Neutrophil (primary cell): ENCODE measurements around the gene DMD.

ENCODE experiments used
- H3K27ac ChIP-seq: fragments of 200-600 bp; sonication (generic); 2 replicates; pipeline ENCODE4 v1.5.1; 2016; ENCODE audit warnings: mild to moderate bottlenecking, moderate library complexity
- H3K27me3 ChIP-seq: fragments of 200-600 bp; sonication (generic); 2 replicates; pipeline ENCODE4 v1.6.0; 2016; ENCODE audit warnings: mild to moderate bottlenecking
- H3K36me3 ChIP-seq: fragments of 200-600 bp; sonication (generic); 2 replicates; pipeline ENCODE4 v1.5.1; 2017
- H3K4me1 ChIP-seq, 2 experiments: fragments of 200-600 bp in 1 of 2; sonication (generic) in 1 of 2; 1 replicate in 1 of 2; 2 replicates in 1 of 2; pipeline versions ENCODE4 v1.5.1 to v1.6.1; 2013 to 2016; ENCODE audit warnings: low read depth in 1 of 2, low read length in 1 of 2, mild to moderate bottlenecking in 1 of 2, moderate library complexity in 1 of 2; ENCODE audit not compliant: control insufficient read depth in 1 of 2, insufficient read depth in 1 of 2
- H3K4me3 ChIP-seq, 2 experiments: fragments of 200-600 bp in 1 of 2; sonication (generic) in 1 of 2; 1 replicate in 1 of 2; 2 replicates in 1 of 2; pipeline ENCODE4 v1.5.1; 2013 to 2016; ENCODE audit warnings: low read depth in 1 of 2, low read length in 1 of 2, mild to moderate bottlenecking in 1 of 2, moderate library complexity in 1 of 2
- H3K9me3 ChIP-seq: fragments of 200-600 bp; sonication (generic); 2 replicates; pipeline ENCODE4 v1.5.1; 2016
- TF ChIP-seq, protein P1 (sequence below): fragments of 200-600 bp; sonication (generic); IDR thresholded peaks from 2 replicates; pipeline ENCODE4 v1.5.1; 2016; ENCODE audit warnings: antibody characterized with exemption

The DMD gene

DNA sequence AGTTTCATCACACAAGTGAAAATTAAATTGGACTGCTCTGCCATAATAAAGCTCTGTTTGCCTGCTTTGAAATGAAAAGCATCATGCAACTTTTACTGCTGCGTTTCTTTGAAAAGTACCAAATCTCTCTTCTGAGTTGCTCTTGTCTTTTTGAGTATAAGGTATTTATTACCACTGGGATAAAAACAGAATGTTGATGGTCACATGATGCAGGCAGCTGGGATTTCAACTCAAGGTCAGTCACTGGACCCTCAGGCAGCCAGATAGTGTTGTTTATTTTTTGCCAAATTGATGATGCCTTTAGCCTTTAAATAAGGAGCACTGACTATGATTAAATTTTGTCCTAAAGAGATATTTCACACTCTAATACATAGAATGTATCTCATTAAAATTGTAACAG, 32.7 kb downstream of the DMD start:
- Histone ChIP-seq H3K9me3 (no peaks in the 10 kb centered on the region), H3K4me1 (no peaks in the 10 kb centered on the region), H3K36me3 (no peaks in the 10 kb centered on the region), H3K4me3 (no peak overlapping the region), H3K27me3 (no peaks in the 10 kb centered on the region), H3K27ac (no peak overlapping the region)
- TF ChIP-seq, protein P1, sequence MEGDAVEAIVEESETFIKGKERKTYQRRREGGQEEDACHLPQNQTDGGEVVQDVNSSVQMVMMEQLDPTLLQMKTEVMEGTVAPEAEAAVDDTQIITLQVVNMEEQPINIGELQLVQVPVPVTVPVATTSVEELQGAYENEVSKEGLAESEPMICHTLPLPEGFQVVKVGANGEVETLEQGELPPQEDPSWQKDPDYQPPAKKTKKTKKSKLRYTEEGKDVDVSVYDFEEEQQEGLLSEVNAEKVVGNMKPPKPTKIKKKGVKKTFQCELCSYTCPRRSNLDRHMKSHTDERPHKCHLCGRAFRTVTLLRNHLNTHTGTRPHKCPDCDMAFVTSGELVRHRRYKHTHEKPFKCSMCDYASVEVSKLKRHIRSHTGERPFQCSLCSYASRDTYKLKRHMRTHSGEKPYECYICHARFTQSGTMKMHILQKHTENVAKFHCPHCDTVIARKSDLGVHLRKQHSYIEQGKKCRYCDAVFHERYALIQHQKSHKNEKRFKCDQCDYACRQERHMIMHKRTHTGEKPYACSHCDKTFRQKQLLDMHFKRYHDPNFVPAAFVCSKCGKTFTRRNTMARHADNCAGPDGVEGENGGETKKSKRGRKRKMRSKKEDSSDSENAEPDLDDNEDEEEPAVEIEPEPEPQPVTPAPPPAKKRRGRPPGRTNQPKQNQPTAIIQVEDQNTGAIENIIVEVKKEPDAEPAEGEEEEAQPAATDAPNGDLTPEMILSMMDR, result no peak

DNA sequence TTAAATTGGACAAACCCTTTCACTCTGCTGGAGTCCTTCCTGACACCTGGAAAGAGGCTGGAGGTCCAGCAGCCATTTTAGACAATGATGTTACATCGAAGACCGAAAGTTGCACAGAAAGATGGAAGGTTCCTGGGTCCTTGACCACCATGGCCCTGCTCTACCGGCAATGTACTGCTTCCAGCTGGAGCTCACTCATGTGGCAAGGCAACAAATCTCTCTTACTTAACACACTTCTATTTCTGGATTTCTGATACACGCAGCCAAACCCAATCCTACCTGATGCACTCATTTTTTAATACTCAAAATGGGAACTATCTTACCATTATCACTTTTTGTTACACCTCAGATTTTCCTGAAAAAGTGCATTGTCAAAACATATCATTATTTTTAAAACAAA, 33.1 kb downstream of the DMD start:
- Histone ChIP-seq H3K27me3 (no peaks in the 10 kb centered on the region), H3K4me3 (no peak overlapping the region), H3K4me1 (no peaks in the 10 kb centered on the region), H3K9me3 (no peaks in the 10 kb centered on the region), H3K27ac (no peak overlapping the region), H3K36me3 (no peaks in the 10 kb centered on the region)
- TF ChIP-seq, protein P1, result no peak

DNA sequence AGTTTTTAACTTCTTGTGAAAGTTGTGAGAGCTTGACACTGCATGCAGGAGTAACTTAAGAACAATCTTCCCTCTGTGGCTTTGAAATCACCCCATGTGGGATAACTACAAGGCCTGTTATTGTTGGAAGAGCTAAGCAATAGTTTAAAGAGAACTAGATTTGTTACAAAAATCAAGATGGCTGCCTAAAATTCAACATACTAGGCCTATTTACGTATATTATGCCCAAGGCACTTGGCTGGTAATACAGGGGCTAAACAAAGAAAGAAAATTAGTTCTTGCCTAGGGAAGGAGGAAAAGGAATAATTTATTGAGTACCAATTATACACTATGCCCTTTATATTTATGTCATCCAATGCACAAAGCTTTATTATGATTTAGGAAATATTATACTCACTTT, 36.1 kb downstream of the DMD start:
- Histone ChIP-seq H3K27me3 (no peaks in the 10 kb centered on the region), H3K9me3 (no peaks in the 10 kb centered on the region), H3K4me1 (no peaks in the 10 kb centered on the region), H3K36me3 (no peaks in the 10 kb centered on the region), H3K4me3 (no peak overlapping the region), H3K27ac (no peak overlapping the region)
- TF ChIP-seq, protein P1, result no peak

DNA sequence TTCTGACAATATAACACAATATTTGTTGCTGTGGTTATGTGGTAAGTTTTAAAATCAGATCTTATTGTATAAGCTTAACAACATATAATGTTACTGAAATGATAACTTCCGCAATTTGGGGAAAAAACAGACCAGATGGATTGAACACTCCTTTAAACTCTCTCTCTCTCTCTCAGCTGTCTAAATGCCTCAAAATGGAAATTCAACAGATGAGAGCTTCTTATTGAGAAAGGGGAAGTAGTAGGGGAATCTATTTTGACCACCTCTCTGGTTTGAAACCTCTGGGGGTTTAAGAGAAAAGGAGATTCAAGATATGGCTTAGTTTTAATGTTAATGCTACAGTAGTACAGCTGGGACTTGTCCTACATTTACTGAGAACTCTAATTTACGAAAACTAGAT, 40.3 kb downstream of the DMD start:
- Histone ChIP-seq H3K9me3 (no peaks in the 10 kb centered on the region), H3K36me3 (no peaks in the 10 kb centered on the region), H3K4me1 (no peaks in the 10 kb centered on the region), H3K4me3 (no peak overlapping the region), H3K27me3 (no peaks in the 10 kb centered on the region), H3K27ac (no peak overlapping the region)
- TF ChIP-seq, protein P1, result no peak

DNA sequence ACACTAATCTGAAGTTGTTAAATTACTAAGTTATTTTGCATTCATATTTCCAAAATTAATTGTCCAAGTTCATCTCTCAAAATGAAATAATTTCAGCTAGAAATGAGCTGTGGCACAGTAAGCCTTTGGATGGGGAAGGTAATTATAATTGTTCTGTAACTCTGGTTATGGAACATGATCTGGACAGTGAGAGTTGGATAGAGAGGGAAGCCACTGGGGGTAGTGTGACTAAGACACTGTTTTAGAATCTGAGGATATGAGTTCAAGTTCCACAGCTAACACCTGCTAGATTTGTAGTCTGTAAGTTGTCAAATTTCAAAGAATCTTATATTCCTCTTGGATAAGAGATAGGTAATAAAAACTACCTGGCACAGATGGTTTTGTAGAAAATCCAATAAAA, 49.5 kb downstream of the DMD start:
- Histone ChIP-seq H3K36me3 (no peaks in the 10 kb centered on the region), H3K4me1 (no peaks in the 10 kb centered on the region), H3K27ac (no peak overlapping the region), H3K9me3 (no peaks in the 10 kb centered on the region), H3K27me3 (no peaks in the 10 kb centered on the region), H3K4me3 (no peak overlapping the region)
- TF ChIP-seq, protein P1, result no peak

DNA sequence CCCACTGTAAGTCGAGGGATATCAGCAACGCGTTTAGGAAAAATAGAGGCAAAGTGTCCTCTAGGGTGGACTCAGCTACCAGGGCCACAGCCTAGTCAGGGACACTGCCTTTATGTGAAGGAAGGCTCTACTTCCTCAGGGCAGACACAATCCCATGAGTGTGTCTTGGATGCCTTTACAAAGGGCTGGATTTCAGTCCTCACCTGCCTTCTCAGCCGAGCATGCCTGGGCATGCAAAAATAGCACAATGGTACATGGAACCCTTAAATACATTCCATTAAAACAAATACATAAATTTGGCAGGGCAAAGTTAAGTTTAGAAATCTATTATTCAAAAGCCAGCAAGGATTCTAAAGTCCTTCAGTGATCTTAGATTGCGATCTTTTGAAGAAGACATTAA, 51.1 kb downstream of the DMD start:
- Histone ChIP-seq H3K27me3 (no peaks in the 10 kb centered on the region), H3K4me1 (no peaks in the 10 kb centered on the region), H3K36me3 (no peaks in the 10 kb centered on the region), H3K4me3 (no peak overlapping the region), H3K27ac (no peak overlapping the region), H3K9me3 (no peaks in the 10 kb centered on the region)
- TF ChIP-seq, protein P1, result no peak
